ENCODE data around the gene MOV10.

The MOV10 gene

DNA sequence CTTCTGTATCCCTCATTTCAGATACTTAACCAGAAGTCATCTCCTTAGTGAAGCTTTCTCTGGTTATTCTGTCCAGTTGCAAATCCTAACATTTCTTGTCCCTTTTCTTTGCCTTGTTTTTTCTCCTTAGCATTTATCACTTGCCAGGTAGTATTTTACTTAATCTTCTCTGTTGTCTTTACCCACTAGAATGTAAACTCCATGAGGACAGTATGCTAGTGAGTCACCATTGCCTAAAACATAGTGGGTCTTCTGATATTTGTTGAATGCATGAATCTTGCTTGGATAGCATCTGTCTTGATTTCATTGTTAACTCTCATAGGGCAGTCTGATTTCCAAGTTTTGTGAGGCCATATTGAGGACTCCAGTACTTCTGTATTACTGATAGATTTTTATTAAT, 45.2 kb upstream of the MOV10 start:
- H3K4me3 ChIP-seq = no peak overlapping the region
- TF ChIP-seq, protein P1, sequence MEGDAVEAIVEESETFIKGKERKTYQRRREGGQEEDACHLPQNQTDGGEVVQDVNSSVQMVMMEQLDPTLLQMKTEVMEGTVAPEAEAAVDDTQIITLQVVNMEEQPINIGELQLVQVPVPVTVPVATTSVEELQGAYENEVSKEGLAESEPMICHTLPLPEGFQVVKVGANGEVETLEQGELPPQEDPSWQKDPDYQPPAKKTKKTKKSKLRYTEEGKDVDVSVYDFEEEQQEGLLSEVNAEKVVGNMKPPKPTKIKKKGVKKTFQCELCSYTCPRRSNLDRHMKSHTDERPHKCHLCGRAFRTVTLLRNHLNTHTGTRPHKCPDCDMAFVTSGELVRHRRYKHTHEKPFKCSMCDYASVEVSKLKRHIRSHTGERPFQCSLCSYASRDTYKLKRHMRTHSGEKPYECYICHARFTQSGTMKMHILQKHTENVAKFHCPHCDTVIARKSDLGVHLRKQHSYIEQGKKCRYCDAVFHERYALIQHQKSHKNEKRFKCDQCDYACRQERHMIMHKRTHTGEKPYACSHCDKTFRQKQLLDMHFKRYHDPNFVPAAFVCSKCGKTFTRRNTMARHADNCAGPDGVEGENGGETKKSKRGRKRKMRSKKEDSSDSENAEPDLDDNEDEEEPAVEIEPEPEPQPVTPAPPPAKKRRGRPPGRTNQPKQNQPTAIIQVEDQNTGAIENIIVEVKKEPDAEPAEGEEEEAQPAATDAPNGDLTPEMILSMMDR (IDR thresholded peaks at IDR 0.05) = no peak
- no peak overlapping the region for H3K27ac ChIP-seq
- H3K36me3 ChIP-seq = peaks cover 0 to 9% (median 0%) of the 10 kb centered on the region in 3 donors
- no peaks in the 10 kb centered on the region for H3K9me3 ChIP-seq
- H3K4me1 ChIP-seq = peaks cover 0 to 39% (median 11%) of the 10 kb centered on the region in 4 donors
- no peak for DNase-seq
- no peaks in the 10 kb centered on the region for H3K27me3 ChIP-seq
- intact Hi-C loops (cut with DNase I; ENCODE audit: low total_unique reads) = no loop called here

DNA sequence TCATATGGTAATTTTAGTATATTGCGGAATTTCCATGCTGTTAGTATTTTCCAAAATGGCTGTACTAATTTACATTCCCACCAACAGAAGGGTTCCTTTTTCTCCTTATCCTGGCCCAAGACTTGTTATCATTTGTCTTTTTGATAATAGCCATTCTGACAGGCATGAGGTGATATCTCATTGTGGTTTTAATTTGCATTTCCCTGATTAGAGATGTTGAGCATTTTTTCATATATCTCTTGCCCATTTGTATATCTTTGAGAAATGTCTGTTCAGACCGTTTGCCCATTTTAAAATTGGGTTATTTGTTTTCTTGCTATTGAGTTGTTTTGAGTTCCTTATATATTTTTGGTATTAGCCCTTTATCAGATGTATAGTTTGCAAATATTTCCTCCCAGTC, 40.8 kb upstream of the MOV10 start:
- intact Hi-C loops (cut with DNase I; ENCODE audit: low total_unique reads) = no loop called here
- Histone ChIP-seq H3K36me3 (peaks cover 0 to 9% (median 0%) of the 10 kb centered on the region in 3 donors), H3K4me1 (peaks cover 0 to 58% (median 5%) of the 10 kb centered on the region in 4 donors)

DNA sequence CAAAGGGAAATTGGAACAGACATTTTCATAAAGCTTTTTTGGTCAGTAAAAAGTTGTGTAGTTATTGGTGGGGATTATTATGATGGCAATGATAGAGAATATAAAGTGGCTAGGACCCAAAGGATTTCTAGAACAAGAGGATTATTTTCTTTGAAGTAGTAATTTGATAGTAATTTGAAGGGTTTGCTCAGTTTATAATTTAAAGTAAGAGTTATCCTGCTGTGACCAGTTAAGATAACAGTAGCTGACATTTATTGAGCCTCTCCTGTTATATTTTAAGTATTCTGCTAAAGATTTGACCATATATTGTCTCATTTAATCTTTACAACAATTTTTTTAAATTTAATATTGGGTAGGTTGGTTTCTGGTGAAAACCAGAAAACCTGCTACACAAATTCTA, 40.1 kb upstream of the MOV10 start:
- peaks cover 0 to 9% (median 0%) of the 10 kb centered on the region in 3 donors for H3K36me3 ChIP-seq
- H3K4me3 ChIP-seq = no peak overlapping the region
- TF ChIP-seq, protein P1 (IDR thresholded peaks at IDR 0.05) = no peak
- peaks cover 0 to 58% (median 5%) of the 10 kb centered on the region in 4 donors for H3K4me1 ChIP-seq
- no peak for DNase-seq
- H3K27ac ChIP-seq = no peak overlapping the region
- no peaks in the 10 kb centered on the region for H3K27me3 ChIP-seq
- intact Hi-C loops (cut with DNase I; ENCODE audit: low total_unique reads) = no loop called here
- no peaks in the 10 kb centered on the region for H3K9me3 ChIP-seq

More for the DNA sequence above, 40.8 kb upstream of the MOV10 start:
- Histone ChIP-seq H3K27me3 (no peaks in the 10 kb centered on the region), H3K27ac (no peak overlapping the region), H3K9me3 (no peaks in the 10 kb centered on the region), H3K4me3 (no peak overlapping the region)
- DNase-seq = no peak
- TF ChIP-seq, protein P1 (IDR thresholded peaks at IDR 0.05) = no peak

DNA sequence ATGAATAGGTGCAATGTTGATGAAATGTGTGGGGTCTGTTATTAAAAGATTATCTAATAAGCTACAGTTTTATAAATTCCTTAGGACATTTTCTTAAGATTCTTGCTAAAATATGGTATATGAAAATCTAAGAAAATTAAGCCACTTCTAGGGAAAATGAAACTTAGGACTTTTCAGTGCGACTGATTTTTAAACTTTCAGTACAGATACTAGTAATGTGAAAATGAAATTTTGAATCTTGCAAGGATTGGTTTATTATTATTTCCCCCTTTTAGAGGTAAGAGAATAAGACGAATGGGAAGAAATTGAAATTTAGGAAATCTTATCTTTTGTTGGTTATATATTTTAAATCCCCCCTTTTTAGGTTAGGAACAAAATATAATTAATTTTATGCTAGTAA, 38.4 kb upstream of the MOV10 start:
- Histone ChIP-seq H3K36me3 (no peaks in the 10 kb centered on the region), H3K9me3 (no peaks in the 10 kb centered on the region), H3K4me1 (peaks cover 0 to 44% (median 5%) of the 10 kb centered on the region in 4 donors), H3K27ac (no peak overlapping the region), H3K4me3 (no peak overlapping the region), H3K27me3 (no peaks in the 10 kb centered on the region)
- DNase-seq = no peak
- intact Hi-C loops (cut with DNase I; ENCODE audit: low total_unique reads) = no loop called here
- TF ChIP-seq, protein P1 (IDR thresholded peaks at IDR 0.05) = no peak

DNA sequence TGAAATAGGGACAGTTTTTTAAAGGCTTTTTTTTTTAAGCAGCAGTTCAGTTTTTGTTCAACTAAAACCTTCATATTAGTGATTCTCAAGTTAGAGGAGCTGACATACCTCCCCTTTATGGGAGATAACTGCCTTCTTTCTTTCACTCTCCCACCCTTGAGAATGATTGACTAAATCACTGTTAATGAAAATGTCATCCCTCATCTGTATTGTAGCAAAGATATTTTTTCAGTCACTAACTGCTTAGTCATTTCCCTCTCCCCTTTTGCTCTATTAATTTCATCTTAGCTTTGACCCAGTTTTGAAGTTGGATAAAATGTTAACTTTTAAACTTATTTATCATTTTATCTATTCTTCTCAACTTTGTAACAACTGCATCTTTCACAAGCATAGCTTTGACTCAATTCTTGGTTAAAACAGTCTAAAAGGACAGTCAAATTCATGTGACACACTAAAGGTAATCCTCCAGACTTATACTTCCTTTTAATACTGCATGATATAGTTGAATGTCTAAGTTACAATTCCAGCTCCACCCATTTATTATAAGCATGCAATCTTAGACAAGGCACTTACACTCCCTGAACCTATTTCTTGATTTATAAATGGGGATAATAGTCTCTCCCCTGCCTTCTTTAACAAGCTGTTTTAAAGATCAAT, 37.7 kb upstream of the MOV10 start:
- Histone ChIP-seq H3K36me3 (no peaks in the 10 kb centered on the region), H3K9me3 (no peaks in the 10 kb centered on the region), H3K4me1 (peaks cover 0 to 44% (median 5%) of the 10 kb centered on the region in 4 donors), H3K4me3 (no peak overlapping the region), H3K27ac (peak overlapping the region in 1 of 2 donors; percentile 10), H3K27me3 (no peaks in the 10 kb centered on the region)
- no peak for DNase-seq
- TF ChIP-seq, protein P1 (IDR thresholded peaks at IDR 0.05) = no peak
- intact Hi-C loops (cut with DNase I; ENCODE audit: low total_unique reads) = no loop called here
